Endothelial cell (in vitro differentiated cells): ENCODE results near the gene LSAMP. TPM values are rescaled to one million over a fixed set of nuclear protein-coding genes. Genes with fewer than 3 reads are reported as not detected.

ENCODE experiments used
- DNase-seq: peaks from one replicate; pipeline ENCODE4 v3.0.0; 2021; ENCODE audit warnings: low spot score
- H3K27ac Mint-ChIP-seq: one replicate; pipeline ENCODE4 v1.8.0; 2021; ENCODE audit warnings: mixed read lengths, inconsistent platforms; ENCODE audit not compliant: unreplicated experiment
- H3K27me3 Mint-ChIP-seq: one replicate; pipeline ENCODE4 v1.8.0; 2021; ENCODE audit warnings: mild to moderate bottlenecking, moderate library complexity, mixed read lengths, inconsistent platforms; ENCODE audit not compliant: unreplicated experiment
- H3K36me3 Mint-ChIP-seq: one replicate; pipeline ENCODE4 v1.8.0; 2021; ENCODE audit warnings: mild to moderate bottlenecking, low read depth, mixed read lengths, inconsistent platforms; ENCODE audit not compliant: unreplicated experiment
- H3K4me1 Mint-ChIP-seq: one replicate; pipeline ENCODE4 v1.8.0; 2021; ENCODE audit warnings: mild to moderate bottlenecking, mixed read lengths, inconsistent platforms; ENCODE audit not compliant: unreplicated experiment
- H3K4me3 Mint-ChIP-seq: one replicate; pipeline ENCODE4 v1.8.0; 2021; ENCODE audit warnings: mild to moderate bottlenecking, mixed read lengths, inconsistent platforms; ENCODE audit not compliant: unreplicated experiment
- H3K9me3 Mint-ChIP-seq: one replicate; pipeline ENCODE4 v1.8.0; 2021; ENCODE audit warnings: mixed read lengths, inconsistent platforms; ENCODE audit not compliant: unreplicated experiment
- total RNA-seq: library from RNA; stranded (reverse); fragmentation: NEBNext Ultra II Directional; extraction: Animal tissue kit (Norgen Biotek cat#: 25700); gene quantifications from one replicate; pipeline ENCODE4 v1.2.1, GENCODE V29; 2021; ENCODE audit not compliant: unreplicated experiment
- TF ChIP-seq, protein P1 (sequence below): fragments of 200-600 bp; sonication (generic); IDR thresholded peaks from one replicate; pipeline ENCODE4 v1.5.0; 2021; ENCODE audit warnings: antibody characterized with exemption; ENCODE audit not compliant: unreplicated experiment

Gene LSAMP
- total RNA-seq, 1 donor from 2014 or later, result 6.1 TPM

DNA sequence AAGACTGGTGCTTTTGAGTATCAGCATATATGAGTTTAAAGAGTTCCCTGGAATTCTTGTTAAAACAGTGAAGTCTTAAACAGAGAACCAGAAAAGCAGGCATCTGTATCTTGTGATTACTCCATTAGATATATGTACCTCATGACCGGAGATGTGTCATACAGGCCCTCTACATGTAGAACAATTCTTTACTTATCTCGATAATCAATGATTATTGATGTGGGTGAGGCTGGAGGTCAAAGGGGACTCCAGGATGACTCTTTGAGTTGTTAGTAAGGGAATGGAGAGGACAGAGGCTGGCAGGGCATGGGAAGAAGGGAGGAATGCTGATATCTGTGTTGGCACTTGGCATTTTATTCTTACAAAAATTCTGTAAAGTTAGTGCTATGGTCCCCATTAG, 666.3 kb downstream of the LSAMP start:
- no peak overlapping the region for H3K4me3 Mint-ChIP-seq
- H3K36me3 Mint-ChIP-seq, result no peaks in the 10 kb centered on the region
- H3K27ac Mint-ChIP-seq, result no peak overlapping the region
- H3K27me3 Mint-ChIP-seq, result no peaks in the 10 kb centered on the region
- H3K9me3 Mint-ChIP-seq, result no peaks in the 10 kb centered on the region
- TF ChIP-seq, protein P1, sequence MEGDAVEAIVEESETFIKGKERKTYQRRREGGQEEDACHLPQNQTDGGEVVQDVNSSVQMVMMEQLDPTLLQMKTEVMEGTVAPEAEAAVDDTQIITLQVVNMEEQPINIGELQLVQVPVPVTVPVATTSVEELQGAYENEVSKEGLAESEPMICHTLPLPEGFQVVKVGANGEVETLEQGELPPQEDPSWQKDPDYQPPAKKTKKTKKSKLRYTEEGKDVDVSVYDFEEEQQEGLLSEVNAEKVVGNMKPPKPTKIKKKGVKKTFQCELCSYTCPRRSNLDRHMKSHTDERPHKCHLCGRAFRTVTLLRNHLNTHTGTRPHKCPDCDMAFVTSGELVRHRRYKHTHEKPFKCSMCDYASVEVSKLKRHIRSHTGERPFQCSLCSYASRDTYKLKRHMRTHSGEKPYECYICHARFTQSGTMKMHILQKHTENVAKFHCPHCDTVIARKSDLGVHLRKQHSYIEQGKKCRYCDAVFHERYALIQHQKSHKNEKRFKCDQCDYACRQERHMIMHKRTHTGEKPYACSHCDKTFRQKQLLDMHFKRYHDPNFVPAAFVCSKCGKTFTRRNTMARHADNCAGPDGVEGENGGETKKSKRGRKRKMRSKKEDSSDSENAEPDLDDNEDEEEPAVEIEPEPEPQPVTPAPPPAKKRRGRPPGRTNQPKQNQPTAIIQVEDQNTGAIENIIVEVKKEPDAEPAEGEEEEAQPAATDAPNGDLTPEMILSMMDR, result no peak
- H3K4me1 Mint-ChIP-seq, result no peaks in the 10 kb centered on the region
- DNase-seq, result no peak

DNA sequence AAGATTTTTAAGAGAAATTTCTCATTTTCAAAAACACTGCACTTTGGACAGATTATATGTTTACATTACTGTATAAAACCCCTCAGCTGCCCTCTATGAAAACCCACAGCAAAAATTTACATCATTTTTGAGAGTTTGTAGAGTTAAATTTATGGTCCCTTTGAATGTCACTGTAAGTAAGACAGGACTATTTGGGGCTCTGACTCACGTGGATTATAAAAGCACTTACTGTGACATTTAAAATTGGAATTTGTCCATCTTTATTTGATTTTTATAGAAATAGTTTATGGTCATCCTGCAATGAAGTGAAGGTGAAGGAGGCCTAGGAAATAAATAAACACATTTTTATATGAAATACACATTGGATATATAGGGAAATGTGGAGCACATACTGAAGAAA, 672.3 kb downstream of the LSAMP start:
- Mint-ChIP-seq H3K4me3 (no peak overlapping the region), H3K27ac (no peak overlapping the region), H3K36me3 (no peaks in the 10 kb centered on the region), H3K9me3 (no peaks in the 10 kb centered on the region), H3K4me1 (no peaks in the 10 kb centered on the region), H3K27me3 (no peaks in the 10 kb centered on the region)
- TF ChIP-seq, protein P1, result no peak
- no peak for DNase-seq

DNA sequence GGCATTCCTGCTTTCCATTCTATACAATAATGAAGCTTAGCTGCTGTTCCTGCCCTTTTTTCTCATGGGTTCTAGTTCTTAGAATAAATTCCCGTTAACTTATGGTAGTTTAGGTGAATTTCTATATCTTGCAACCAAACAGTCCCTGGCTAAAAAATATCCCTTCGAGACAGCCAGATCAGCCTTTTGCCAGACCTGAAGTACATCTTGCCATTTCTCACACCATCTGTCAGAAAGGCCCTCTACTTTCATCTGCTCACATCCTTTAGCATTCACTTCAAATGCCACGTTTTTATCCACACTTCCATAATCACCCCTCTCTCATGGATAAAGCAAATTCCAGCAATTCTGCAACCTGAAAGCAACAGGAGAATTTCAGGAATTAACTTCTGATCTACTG, 676.6 kb downstream of the LSAMP start:
- no peaks in the 10 kb centered on the region for H3K27me3 Mint-ChIP-seq
- no peak overlapping the region for H3K4me3 Mint-ChIP-seq
- H3K9me3 Mint-ChIP-seq, result no peaks in the 10 kb centered on the region
- TF ChIP-seq, protein P1, result no peak
- no peak overlapping the region for H3K27ac Mint-ChIP-seq
- H3K36me3 Mint-ChIP-seq, result no peaks in the 10 kb centered on the region
- no peak for DNase-seq
- H3K4me1 Mint-ChIP-seq, result peaks cover 4% of the 10 kb centered on the region

DNA sequence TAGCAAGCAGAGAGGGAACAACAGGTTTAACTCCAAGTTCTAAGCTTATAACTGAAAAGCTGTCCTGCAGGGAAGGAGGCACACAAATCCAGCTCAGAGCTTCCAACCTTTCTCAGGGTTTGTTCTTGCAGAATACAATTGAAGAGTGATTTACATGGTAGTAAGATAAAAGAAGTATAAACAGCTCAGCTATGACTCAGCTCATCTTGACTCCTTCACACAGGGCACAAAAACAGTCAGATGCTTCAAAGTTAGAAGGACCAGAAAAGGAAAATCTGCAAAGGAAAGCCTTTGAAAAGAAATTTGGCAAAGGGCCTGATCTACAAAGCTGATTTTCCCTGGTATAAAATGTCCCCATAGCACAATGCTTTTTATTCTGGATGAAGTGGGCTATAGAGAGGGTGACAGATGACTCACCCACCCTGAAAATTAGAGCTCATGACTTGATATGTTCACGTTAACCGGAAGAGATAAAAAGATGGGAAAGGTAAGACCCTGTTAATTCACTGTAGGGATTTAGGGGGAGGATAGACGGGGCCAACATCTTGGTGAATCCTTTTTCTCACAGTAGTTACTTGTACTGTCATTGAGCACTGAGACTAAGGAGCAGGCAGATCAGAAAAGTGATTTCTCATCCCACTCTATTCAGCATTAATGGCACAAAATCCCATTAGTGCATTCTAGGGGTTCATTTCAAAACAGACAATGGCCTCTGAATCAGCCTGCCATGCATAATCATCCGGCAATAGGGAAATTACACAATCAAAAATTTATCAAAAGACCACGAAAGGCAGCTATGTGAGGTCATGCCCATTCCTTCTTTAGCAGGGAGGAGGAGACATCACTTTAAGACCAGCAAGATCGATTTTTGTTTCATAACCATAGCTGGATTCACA, 678.5 kb downstream of the LSAMP start:
- Mint-ChIP-seq H3K4me1 (peaks cover 4% of the 10 kb centered on the region), H3K9me3 (no peaks in the 10 kb centered on the region), H3K27me3 (no peaks in the 10 kb centered on the region), H3K36me3 (no peaks in the 10 kb centered on the region), H3K4me3 (no peak overlapping the region), H3K27ac (no peak overlapping the region)
- TF ChIP-seq, protein P1, result no peak
- DNase-seq, result no peak

DNA sequence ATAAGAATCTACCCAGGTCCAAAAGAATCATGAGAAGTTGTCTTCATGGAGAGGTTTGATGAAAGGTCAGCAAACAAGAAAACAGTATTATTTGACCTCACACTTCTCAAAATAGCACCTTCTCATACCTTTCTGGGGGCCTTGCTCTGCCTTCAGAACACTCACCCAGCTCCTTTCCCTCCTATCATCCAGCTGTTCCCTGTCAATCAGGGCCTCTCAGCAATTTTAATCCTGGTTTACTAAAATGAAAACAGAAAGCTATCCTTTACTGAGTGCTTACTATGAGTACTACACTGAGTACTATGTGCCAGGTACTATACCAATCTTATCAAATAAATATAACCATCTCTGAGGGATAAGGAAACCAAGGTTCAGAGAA, 683.4 kb downstream of the LSAMP start:
- Mint-ChIP-seq H3K27ac (no peak overlapping the region), H3K36me3 (no peaks in the 10 kb centered on the region), H3K9me3 (no peaks in the 10 kb centered on the region), H3K27me3 (no peaks in the 10 kb centered on the region), H3K4me3 (no peak overlapping the region), H3K4me1 (peaks cover 4% of the 10 kb centered on the region)
- no peak for DNase-seq
- TF ChIP-seq, protein P1, result no peak
